HEK293 (cell line): Measurements from ENCODE around the gene PRPF6.

Source experiments
- CTCF ChIA-PET: fragments of 350-600 bp; formaldehyde crosslinking; extraction: SDS; loops from one replicate; lab custom pipeline; 2021; ENCODE audit warnings: antibody characterized with exemption; lab: Yijun Ruan, JAX
- POLR2A ChIA-PET: fragments of 300-600 bp; formaldehyde crosslinking; extraction: SDS; loops from one replicate; lab custom pipeline; 2020; ENCODE audit warnings: antibody characterized with exemption, inconsistent platforms; lab: Yijun Ruan, JAX
- H3K27ac ChIP-seq: fragments of 200-500 bp; sonication (Bioruptor generic); 2 replicates; pipeline ENCODE4 v1.5.1; 2014; ENCODE audit warnings: low read depth, low read length, control low read depth, inconsistent platforms; ENCODE audit errors: extremely low read depth
- H3K36me3 ChIP-seq, 2 experiments: fragments of 200-500 bp in 1 of 2; sonication (Bioruptor generic) in 1 of 2; 1 replicate in 1 of 2; 2 replicates in 1 of 2; pipeline ENCODE4 v1.5.1; 2014 to 2017; ENCODE audit warnings: inconsistent platforms in 2 of 2, low read length in 2 of 2; ENCODE audit not compliant: control insufficient read depth in 2 of 2, insufficient read depth in 1 of 2
- H3K4me1 ChIP-seq: fragments of 200-500 bp; sonication (Bioruptor generic); 2 replicates; pipeline ENCODE4 v1.5.1; 2014; ENCODE audit warnings: mild to moderate bottlenecking, low read length, inconsistent platforms; ENCODE audit not compliant: control insufficient read depth, insufficient read depth
- H3K4me3 ChIP-seq: 2 replicates; pipeline ENCODE4 v1.5.1; 2011; ENCODE audit warnings: low read depth, mild to moderate bottlenecking, control low read depth, low read length, moderate library complexity
- H3K9me3 ChIP-seq: fragments of 200-500 bp; sonication (Bioruptor generic); 2 replicates; pipeline ENCODE4 v1.5.1; 2014; ENCODE audit warnings: low read depth, low read length, inconsistent platforms; ENCODE audit not compliant: control insufficient read depth, insufficient read depth
- FEZF1 ChIP-seq: fragments of 450-650 bp; formaldehyde crosslinking; IDR thresholded peaks from 2 replicates; pipeline ENCODE4 v1.5.1; 2016; ENCODE audit warnings: missing biosample characterization, missing genetic modification characterization
- SP7 ChIP-seq: fragments of 450-650 bp; formaldehyde crosslinking; IDR thresholded peaks from 2 replicates; pipeline ENCODE4 v1.5.1; 2016; ENCODE audit warnings: missing biosample characterization, missing genetic modification characterization
- ZBTB17 ChIP-seq: fragments of 450-650 bp; formaldehyde crosslinking; IDR thresholded peaks from 2 replicates; pipeline ENCODE4 v1.5.1; 2016; ENCODE audit warnings: missing biosample characterization, missing genetic modification characterization
- ZNF2 ChIP-seq: fragments of 450-650 bp; formaldehyde crosslinking; IDR thresholded peaks from 2 replicates; pipeline ENCODE4 v1.5.1; 2016; ENCODE audit warnings: missing biosample characterization, missing genetic modification characterization
- ZNF221 ChIP-seq: fragments of 450-650 bp; formaldehyde crosslinking; IDR thresholded peaks from 2 replicates; pipeline ENCODE4 v1.5.1; 2017; ENCODE audit warnings: missing biosample characterization, missing genetic modification characterization, borderline replicate concordance
- ZNF48 ChIP-seq: fragments of 450-650 bp; formaldehyde crosslinking; IDR thresholded peaks from 2 replicates; pipeline ENCODE4 v1.5.1; 2016; ENCODE audit warnings: missing biosample characterization, missing genetic modification characterization
- ZNF510 ChIP-seq: fragments of 450-650 bp; formaldehyde crosslinking; IDR thresholded peaks from 2 replicates; pipeline ENCODE4 v1.5.1; 2018; ENCODE audit warnings: mild to moderate bottlenecking, missing genetic modification characterization, missing biosample characterization; ENCODE audit not compliant: insufficient replicate concordance
- TF ChIP-seq, protein P1 (sequence below): fragments of 450-650 bp; formaldehyde crosslinking; conservative IDR thresholded peaks from 2 replicates; pipeline ENCODE4 v1.5.1; 2016; ENCODE audit warnings: low read depth, missing biosample characterization, missing genetic modification characterization
- TF ChIP-seq, protein P2 (sequence below): fragments of 450-650 bp; formaldehyde crosslinking; IDR thresholded peaks from 2 replicates; pipeline ENCODE4 v1.5.1; 2016; ENCODE audit warnings: missing biosample characterization, missing genetic modification characterization
- TF ChIP-seq, protein P3 (sequence below): fragments of 450-650 bp; formaldehyde crosslinking; IDR thresholded peaks from 2 replicates; pipeline ENCODE4 v1.5.1; 2016; ENCODE audit warnings: missing biosample characterization, missing genetic modification characterization
- TF ChIP-seq, protein P4 (sequence below): fragments of 450-650 bp; formaldehyde crosslinking; IDR thresholded peaks from 2 replicates; pipeline ENCODE4 v1.5.1; 2016; ENCODE audit warnings: missing biosample characterization, missing genetic modification characterization
- TF ChIP-seq, protein P5 (sequence below): fragments of 450-650 bp; formaldehyde crosslinking; IDR thresholded peaks from 2 replicates; pipeline ENCODE4 v1.5.1; 2016; ENCODE audit warnings: missing biosample characterization, missing genetic modification characterization

PRPF6 gene

DNA sequence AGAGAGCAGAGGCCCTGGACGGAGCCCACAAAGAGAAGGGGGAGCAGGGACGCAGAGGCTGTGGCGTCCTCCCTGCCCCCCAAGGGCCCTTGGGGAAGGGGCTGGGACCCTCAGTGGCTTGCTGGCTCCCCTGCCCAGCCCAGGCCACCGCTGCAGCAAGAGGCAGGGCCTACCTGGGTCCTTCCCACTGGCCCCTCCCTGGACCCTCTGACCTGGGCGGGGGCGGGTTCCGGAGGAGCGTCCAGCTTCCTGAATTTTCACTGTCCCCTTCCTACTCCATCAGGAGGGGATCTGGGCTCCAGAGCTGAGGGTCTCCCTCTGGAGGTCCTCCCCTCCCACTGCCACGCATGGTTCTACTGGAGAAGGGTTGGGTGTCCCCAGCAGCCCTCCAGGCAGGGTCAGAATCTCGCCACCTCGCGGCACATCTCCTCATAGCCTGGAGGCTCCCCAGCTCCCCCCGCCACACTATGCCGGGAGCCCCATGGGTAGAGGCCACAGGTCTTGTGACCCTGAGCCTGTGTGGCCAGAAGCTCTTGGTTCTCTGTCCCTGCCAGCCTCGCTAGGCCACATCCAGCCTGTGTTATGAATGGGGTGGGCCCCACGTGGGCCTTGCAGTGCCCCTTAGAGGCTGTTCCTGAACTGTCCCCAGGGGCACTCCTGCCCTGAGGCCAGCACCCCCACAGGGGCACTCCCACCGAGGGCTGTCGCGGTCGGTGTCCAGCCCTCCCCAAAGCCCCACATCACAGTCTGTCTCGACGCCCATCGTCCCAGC lies 69.5 kb downstream of the PRPF6 start (continued):
- TF ChIP-seq, protein P1, sequence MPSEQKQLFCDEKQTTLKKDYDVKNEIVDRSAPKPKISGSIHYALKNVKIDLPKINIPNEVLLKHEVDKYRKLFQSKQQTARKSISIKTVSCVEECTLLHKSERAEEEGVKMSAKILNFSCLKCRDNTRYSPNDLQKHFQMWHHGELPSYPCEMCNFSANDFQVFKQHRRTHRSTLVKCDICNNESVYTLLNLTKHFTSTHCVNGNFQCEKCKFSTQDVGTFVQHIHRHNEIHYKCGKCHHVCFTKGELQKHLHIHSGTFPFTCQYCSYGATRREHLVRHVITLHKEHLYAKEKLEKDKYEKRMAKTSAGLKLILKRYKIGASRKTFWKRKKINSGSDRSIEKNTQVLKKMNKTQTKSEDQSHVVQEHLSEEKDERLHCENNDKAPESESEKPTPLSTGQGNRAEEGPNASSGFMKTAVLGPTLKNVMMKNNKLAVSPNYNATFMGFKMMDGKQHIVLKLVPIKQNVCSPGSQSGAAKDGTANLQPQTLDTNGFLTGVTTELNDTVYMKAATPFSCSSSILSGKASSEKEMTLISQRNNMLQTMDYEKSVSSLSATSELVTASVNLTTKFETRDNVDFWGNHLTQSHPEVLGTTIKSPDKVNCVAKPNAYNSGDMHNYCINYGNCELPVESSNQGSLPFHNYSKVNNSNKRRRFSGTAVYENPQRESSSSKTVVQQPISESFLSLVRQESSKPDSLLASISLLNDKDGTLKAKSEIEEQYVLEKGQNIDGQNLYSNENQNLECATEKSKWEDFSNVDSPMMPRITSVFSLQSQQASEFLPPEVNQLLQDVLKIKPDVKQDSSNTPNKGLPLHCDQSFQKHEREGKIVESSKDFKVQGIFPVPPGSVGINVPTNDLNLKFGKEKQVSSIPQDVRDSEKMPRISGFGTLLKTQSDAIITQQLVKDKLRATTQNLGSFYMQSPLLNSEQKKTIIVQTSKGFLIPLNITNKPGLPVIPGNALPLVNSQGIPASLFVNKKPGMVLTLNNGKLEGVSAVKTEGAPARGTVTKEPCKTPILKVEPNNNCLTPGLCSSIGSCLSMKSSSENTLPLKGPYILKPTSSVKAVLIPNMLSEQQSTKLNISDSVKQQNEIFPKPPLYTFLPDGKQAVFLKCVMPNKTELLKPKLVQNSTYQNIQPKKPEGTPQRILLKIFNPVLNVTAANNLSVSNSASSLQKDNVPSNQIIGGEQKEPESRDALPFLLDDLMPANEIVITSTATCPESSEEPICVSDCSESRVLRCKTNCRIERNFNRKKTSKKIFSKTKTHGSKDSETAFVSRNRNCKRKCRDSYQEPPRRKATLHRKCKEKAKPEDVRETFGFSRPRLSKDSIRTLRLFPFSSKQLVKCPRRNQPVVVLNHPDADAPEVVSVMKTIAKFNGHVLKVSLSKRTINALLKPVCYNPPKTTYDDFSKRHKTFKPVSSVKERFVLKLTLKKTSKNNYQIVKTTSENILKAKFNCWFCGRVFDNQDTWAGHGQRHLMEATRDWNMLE (tag by site-specific recombination): no peak
- TF ChIP-seq, protein P2, sequence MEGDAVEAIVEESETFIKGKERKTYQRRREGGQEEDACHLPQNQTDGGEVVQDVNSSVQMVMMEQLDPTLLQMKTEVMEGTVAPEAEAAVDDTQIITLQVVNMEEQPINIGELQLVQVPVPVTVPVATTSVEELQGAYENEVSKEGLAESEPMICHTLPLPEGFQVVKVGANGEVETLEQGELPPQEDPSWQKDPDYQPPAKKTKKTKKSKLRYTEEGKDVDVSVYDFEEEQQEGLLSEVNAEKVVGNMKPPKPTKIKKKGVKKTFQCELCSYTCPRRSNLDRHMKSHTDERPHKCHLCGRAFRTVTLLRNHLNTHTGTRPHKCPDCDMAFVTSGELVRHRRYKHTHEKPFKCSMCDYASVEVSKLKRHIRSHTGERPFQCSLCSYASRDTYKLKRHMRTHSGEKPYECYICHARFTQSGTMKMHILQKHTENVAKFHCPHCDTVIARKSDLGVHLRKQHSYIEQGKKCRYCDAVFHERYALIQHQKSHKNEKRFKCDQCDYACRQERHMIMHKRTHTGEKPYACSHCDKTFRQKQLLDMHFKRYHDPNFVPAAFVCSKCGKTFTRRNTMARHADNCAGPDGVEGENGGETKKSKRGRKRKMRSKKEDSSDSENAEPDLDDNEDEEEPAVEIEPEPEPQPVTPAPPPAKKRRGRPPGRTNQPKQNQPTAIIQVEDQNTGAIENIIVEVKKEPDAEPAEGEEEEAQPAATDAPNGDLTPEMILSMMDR (tag by site-specific recombination): peak; percentile 22; the same call in 1 of the 2 replicates
- TF ChIP-seq, all 188 proteins: peak for 11

DNA sequence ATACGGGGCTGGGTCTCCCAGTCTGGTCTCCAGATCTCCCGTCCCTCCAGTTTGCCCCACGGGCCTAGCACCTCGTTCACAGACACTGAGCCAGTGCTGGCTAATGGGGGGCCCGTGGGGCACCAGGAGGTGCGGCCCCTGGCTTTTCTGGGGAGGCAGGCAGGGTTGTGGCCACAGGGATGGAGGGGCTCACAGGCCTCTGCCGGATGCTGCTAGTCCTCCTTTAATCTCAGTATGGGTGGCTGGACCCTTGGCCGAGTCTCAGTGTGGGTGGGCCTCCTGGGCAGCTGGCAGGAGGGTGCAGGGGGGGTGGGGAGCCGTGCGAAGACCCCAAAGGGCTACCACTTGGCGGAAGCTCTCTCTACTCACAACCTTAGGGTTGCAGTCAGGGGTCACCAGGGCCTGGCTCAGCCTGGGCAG lies 70.1 kb downstream of the PRPF6 start:
- ChIA-PET CTCF (no interaction called here), POLR2A (interaction anchor here (0.7 kb wide), 1 partner anchor 12 kb away, joined by 3 read pairs; no protein-coding TSS in a partner anchor)

More for the DNA sequence above, 70.1 kb downstream of the PRPF6 start:
- H3K4me3 ChIP-seq: no peak overlapping the region
- TF ChIP-seq, protein P3, sequence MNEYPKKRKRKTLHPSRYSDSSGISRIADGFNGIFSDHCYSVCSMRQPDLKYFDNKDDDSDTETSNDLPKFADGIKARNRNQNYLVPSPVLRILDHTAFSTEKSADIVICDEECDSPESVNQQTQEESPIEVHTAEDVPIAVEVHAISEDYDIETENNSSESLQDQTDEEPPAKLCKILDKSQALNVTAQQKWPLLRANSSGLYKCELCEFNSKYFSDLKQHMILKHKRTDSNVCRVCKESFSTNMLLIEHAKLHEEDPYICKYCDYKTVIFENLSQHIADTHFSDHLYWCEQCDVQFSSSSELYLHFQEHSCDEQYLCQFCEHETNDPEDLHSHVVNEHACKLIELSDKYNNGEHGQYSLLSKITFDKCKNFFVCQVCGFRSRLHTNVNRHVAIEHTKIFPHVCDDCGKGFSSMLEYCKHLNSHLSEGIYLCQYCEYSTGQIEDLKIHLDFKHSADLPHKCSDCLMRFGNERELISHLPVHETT (tag by site-specific recombination): no peak
- TF ChIP-seq SP7 (no peak), ZNF2 (tag by site-specific recombination) (no peak), ZBTB17 (tag by site-specific recombination) (no peak), ZNF221 (no peak), ZNF510 (tag by site-specific recombination) (no peak), ZNF48 (tag by site-specific recombination) (no peak), FEZF1 (tag by site-specific recombination) (no peak)
- TF ChIP-seq, protein P4, sequence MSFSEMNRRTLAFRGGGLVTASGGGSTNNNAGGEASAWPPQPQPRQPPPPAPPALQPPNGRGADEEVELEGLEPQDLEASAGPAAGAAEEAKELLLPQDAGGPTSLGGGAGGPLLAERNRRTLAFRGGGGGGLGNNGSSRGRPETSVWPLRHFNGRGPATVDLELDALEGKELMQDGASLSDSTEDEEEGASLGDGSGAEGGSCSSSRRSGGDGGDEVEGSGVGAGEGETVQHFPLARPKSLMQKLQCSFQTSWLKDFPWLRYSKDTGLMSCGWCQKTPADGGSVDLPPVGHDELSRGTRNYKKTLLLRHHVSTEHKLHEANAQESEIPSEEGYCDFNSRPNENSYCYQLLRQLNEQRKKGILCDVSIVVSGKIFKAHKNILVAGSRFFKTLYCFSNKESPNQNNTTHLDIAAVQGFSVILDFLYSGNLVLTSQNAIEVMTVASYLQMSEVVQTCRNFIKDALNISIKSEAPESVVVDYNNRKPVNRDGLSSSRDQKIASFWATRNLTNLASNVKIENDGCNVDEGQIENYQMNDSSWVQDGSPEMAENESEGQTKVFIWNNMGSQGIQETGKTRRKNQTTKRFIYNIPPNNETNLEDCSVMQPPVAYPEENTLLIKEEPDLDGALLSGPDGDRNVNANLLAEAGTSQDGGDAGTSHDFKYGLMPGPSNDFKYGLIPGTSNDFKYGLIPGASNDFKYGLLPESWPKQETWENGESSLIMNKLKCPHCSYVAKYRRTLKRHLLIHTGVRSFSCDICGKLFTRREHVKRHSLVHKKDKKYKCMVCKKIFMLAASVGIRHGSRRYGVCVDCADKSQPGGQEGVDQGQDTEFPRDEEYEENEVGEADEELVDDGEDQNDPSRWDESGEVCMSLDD (tag by site-specific recombination): 0 out of 2 replicates have a peak, but pooled peaks have one; percentile 2
- TF ChIP-seq, protein P5, sequence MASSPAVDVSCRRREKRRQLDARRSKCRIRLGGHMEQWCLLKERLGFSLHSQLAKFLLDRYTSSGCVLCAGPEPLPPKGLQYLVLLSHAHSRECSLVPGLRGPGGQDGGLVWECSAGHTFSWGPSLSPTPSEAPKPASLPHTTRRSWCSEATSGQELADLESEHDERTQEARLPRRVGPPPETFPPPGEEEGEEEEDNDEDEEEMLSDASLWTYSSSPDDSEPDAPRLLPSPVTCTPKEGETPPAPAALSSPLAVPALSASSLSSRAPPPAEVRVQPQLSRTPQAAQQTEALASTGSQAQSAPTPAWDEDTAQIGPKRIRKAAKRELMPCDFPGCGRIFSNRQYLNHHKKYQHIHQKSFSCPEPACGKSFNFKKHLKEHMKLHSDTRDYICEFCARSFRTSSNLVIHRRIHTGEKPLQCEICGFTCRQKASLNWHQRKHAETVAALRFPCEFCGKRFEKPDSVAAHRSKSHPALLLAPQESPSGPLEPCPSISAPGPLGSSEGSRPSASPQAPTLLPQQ (tag by site-specific recombination): peak; percentile 22; the same call in 1 of the 2 replicates
- TF ChIP-seq, all 188 proteins: peak for 2
- Histone ChIP-seq H3K4me1 (peaks cover 6% of the 10 kb centered on the region), H3K9me3 (no peaks in the 10 kb centered on the region), H3K36me3 (peaks cover 0 to 5% of the 10 kb centered on the region in 2 experiments; a peak in 1 of 3 replicates), H3K27ac (no peak overlapping the region)
